Stimulated activated CD4-positive, alpha-beta T cell treated with anti-CD3 and anti-CD28 coated beads, Interleukin-1b, Interleukin-23, amount 100 ng/mL, for 48 hours (primary cell): ENCODE data around the gene CACNA1S.

Experiments
- DNase-seq: peaks from one replicate; pipeline ENCODE4 v3.0.0-alpha.2; 2020

The CACNA1S gene

GRCh38 chr1:201025571-201026002, 86.6 kb downstream of the CACNA1S start:
- DNase-seq = peak; percentile 35

DNA sequence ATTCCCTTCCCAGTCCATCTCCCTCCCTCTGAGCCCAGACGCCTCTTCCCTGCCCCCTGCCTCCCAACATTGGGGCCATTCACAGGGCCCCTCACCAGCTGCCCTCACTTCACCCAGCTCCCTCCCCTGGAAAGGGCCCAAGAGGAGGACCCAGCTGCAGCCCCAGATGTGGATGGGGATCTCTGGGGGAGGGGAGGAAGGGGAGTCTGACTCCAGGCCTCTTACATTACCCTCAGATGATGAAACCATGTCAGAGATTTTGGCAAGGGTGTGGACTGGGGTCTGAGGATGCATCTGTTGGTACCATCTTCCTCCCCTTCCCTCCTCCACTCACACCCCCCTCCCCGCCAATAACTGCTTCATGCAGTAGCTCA, 87.6 kb downstream of the CACNA1S start:
- DNase-seq = no peak

DNA sequence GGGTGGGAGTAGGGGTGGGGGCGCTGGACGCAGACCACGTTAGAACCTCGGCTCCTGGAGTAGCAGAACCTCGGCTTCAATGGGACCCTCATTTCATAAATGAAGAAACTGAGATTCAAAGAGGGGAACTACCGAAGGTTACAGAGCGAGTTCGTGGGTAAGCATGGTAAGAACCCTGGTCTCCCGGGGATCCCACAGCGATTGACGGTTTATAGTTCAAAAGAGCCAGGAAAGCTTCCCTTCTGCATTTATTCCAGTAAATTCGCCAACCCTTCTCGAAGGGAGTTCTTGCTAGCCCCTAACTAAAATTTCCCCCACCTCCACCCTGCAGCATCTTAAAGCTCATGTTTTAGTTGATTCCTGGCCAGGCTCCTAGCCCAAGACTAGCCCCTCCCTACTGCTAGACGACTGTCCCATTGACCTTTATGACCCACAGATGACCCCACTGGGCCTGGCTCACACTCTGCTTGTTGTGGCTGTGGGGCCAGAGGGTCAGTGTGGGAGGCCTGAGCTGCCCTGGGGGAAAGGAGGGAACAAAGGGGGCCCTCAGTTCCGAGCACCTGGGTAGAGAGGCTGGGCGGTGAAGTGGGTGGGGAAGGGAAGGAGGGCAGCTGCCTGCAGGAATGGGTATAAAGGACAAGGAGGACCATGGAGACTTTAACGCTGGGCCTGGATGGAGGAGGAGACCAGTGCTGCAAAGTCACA, 88.2 kb downstream of the CACNA1S start:
- DNase-seq = no peak

- DNase-seq = peak; percentile 88
Measured at GRCh38 chr1:201023517-201023902, 88.7 kb downstream of the CACNA1S start, which contains the start of gene KIF21B. TSS of gene KIF21B (minus strand) at chr1:201023714. CDS start at chr1:201023383, 331 bp downstream.

GRCh38 chr1:201022820-201023516, 89.3 kb downstream of the CACNA1S start:
- peak; percentile 50 for DNase-seq

DNA sequence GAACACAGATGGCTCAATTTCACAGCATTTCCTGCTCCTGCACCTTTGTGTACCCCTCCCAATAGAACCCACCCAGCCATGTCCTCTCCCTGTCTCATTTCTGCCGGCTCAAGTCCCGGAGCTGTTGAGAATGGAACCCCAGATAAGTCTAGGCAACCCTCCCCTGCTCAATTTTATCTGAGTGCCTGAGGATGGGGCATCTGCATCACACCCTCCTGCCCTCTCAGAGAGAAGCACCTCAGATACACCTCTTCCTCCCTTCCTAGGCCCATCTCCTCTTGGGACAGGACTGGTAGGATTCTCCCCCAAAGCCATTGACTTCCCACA, 89.8 kb downstream of the CACNA1S start:
- no peak for DNase-seq

- DNase-seq = peak; percentile 22
Measured at GRCh38 chr1:201021630-201022492, 90.4 kb downstream of the CACNA1S start.

DNA sequence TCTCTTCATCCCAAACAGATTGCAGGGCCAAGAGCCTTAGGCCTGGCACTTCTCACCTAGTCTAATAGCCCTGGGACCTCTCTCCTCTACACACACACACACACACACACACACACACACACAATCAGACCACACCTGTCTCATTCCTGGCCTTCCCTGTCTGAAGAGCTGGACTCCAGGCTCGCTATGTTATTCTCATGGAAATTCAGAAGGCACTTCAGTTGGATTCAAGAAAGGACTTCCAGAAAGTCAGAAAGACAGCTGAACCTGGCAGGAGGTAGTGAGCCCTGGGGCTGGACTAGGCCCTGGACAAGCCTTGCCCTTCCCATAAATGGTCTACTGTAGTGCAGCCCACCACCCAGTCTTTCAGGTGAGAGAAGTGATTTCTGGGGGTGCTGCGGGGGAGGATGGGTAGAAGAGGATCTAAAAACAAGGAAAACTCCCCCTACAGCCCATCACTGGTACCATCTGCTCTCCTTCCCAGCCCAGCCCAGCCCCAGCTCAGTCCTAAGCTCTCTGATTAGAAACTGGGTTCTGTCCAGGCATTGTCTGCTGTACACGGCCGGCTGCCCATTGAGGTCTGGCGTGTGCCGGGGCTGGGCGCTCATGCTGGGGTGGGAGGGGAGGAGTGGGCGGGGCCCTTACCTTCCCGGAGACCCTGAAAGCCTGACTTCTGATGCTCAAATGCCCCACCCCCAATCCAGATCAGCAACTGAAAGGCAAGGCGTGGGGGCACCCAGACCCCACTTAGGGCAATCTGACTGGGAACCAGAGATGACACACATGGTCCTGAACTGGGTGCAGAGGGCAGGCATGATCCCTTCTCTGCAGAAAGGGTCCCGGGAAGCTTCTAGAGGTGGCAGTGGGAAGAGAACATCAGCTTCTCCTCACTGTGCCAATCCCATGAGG, 91.3 kb downstream of the CACNA1S start:
- peak; percentile 31 for DNase-seq

DNA sequence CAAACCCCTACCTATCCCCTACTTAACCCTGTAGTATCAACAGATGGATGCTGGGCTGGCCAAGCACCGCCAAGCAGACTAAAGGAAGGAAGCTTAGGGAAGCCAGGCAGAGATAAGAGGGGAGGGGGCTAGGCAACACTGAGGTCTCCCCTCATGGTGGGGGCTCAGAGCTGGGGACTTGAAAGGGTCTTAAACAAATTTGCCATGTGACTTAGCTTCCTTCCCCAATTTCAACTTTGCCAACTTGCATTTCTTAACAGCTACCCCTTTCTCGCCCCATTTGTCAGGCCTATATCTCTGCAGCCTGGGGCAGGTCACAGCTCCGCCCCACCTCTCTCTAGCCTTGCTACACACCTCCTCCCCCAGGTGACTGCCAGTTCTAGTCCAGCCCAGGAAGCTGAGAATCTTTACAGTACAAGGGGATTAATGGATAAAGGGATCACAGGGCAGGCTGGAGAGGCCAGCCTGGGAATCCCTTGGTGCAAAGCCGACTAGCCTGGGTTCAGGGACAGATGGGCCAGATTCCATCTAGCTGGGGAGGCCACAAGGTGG, 92.1 kb downstream of the CACNA1S start:
- DNase-seq = peak; percentile 57

GRCh38 chr1:201019321-201019977, 92.8 kb downstream of the CACNA1S start:
- DNase-seq = peak; percentile 96

GRCh38 chr1:201017828-201018163, 94.4 kb downstream of the CACNA1S start:
- DNase-seq = no peak

DNA sequence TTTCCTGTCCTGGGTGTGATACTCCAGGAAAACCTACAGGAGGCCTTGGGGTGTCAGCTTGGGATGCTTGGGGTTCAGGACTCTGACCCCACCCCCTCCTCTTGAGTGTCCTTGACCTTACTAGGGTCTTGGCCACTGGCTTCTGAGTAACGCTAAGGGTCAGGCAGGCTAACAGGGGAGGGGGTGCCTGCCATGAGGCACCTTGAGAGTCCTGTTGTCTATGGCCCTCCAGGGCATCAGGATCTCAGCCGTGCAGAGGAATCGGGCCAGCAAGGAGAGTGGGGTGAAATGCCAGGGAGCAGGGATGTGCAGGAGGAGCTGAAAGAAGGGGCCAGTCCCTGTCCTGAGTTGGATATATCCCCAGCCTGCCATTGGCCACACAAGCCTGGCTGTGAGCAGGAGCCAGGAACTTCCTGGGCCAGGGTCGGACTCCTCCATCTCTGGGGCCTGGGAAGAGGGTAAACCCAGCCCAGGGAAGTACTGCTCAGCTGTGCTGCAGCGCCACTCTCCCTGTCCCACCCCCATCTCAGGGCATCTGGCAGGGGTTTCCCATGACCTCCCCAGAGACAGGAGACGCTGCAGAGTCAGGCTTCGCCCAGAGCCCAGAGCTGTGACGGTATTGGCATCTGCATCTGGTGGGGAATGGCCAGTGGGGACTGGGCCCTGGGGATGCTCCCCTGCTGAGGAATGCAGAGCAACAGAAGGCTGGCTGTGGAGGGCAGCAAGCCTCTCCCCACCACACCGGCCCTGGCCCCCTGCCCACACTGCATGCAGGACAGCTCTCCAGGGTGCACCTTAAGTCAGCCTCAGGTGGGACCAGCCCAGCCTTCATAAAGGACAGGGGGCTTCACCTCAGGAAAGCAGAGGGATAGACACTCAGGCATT, 95.0 kb downstream of the CACNA1S start:
- DNase-seq = no peak

DNA sequence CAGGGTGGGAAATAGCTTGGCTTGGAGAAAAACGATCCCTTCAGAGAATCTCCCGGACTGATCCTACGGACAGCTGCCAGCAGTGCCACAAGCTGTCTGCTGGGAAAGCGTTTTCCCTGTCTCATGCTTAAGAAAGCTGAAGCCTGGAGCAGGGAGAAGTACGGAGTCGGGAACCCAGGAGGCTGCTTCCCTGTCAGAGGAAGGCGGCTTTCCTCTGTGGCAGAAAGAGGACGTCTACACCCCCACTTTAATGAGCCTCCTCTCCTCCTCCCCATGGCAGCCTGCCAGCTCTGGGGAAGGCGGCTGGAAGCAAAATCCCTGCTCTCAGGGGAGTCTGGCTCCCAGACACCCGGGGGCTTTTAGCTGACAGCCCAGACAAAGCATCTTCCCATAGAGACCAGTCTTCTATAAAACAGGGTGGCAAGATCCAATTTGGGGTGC, 96.0 kb downstream of the CACNA1S start:
- DNase-seq = no peak

DNA sequence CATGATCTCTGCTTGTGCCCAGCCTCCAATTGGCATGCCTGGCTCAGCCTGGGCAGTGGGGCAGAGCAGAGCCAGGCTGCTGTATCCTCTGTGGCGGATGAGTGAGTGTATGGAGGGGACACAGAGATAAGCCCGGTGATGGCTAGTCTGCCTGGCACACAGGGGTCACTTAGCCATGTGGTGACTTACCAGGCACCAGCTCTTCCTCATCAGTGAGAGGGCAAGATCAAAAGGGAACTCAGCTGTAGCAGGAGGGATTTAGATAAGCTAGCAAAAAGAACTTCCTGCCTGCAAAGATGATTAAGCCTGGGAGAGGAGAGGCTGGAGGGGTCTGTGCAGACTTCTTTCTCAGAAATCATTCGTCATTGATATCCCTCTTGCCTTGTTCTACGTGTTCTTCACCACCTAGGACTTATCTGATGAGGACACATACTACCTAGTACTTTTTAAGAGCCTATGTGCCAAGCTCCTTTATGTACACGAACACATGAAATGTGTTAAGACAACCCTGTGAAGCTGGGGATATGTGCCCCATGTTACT, 96.6 kb downstream of the CACNA1S start:
- DNase-seq = peak; percentile 35

DNA sequence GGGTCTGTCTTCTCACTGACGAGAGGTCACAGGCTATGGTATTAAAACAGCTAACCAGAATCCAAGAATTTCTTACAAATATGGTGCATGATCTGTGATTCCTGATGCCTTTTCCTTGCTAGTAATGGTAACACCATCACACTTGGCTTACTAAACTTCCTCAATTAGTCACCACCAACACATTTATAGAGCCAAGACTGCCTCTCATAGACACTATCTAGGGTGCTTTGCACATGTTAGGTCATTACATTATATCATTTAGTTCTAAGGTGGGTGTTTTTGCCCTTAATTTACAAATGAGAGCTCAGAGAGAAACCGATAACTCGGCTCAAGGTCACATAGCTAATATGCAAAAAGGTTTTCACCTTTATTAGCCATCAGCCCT, 97.4 kb downstream of the CACNA1S start:
- no peak for DNase-seq

GRCh38 chr1:201013991-201014815, 98.0 kb downstream of the CACNA1S start:
- no peak for DNase-seq

DNA sequence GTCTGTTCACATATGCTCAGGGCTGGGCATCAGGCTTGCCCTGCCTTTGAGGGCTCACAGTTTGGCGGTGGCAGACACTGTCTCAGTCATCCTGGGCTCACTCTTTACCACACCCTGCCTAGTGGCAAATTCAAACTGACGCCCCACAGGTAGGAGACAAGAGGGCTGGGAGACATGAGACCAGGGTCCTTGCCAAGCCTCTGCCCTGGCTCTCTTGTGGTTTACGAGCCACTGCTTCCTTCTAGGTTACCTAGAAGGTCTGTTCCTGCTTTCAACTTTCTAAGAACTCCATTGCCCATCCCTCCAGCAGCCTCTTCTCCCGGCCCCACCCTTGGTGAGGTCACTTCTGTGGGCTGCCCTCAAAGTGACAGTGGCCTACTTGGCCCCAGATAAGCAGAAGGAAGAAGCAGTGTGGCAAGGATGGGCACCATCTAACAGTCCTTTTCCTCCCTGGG, 99.2 kb downstream of the CACNA1S start:
- no peak for DNase-seq

DNA sequence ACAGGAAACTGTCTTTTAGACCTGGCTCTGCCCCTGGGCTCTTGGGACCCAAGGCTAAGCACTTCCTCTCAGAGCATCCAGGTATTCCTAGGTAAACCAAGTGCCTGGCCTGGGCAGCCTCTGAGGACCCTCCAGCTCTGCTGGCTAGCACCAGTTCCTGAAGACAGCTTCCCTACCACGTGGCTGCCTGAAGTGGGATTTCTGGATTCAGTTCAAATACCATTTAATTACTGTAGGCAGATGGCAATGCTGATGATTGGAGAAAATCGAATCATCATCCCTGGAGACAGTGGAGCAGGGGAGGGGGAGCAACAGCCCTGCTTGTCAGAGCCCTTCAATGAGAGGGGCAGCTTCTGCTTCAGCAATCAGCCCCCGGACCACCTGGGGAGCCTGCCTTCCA, 100.6 kb downstream of the CACNA1S start:
- no peak for DNase-seq

GRCh38 chr1:201009962-201010645, 102.1 kb downstream of the CACNA1S start:
- no peak for DNase-seq
